ENCODE data around the gene NCBP1. TPM values are rescaled to one million over a fixed set of nuclear protein-coding genes. Genes with fewer than 3 reads are reported as not detected.

Gene NCBP1
- polyA plus RNA-seq, 1 of the 3 experiments (the other 2 are of a cell fraction) = 11.3 TPM

- no peaks in the 10 kb centered on the region for H4K20me1 ChIP-seq (ENCODE audit: insufficient read depth)
- 94% methylated on average over 5 of the region's 5 CpGs for WGBS (ENCODE audit: low lambda C conversion rate)
- no peaks in the 10 kb centered on the region for H3K27me3 ChIP-seq (ENCODE audit: insufficient read depth)
- no peaks in the 10 kb centered on the region for H3K9me3 ChIP-seq
- H3K27ac ChIP-seq (ENCODE audit: low read depth in 2 of 2, low read length in 1 of 2) = no peak overlapping the region
- DNase-seq = no peak
- H2AFZ ChIP-seq (ENCODE audit: low read depth) = no peak overlapping the region
- no peak overlapping the region for H3K4me3 ChIP-seq (ENCODE audit: low read depth in 2 of 2, low read length in 1 of 2)
- peaks cover 63% of the 10 kb centered on the region for H3K79me2 ChIP-seq (ENCODE audit: insufficient read depth)
- no peaks in the 10 kb centered on the region for H3K9me2 ChIP-seq
- CTCF ChIA-PET = interaction anchor here (0.9 to 6.6 kb wide), 3 partner anchors 12 to 159 kb away, joined by 3 to 41 read pairs (median 9); no protein-coding TSS in a partner anchor
- H3K36me3 ChIP-seq (replicated peaks in 1 of 2; ENCODE audit: control insufficient read depth in 1 of 2, insufficient read depth in 2 of 2, low read length in 1 of 2) = peaks cover 19 to 37% of the 10 kb centered on the region in 2 experiments
- peaks cover 5 to 7% of the 10 kb centered on the region in 2 experiments; a peak in 2 of 4 replicates for H3K4me1 ChIP-seq (ENCODE audit: control insufficient read depth in 1 of 2, insufficient read depth in 2 of 2, low read depth in 1 of 2, low read length in 1 of 2)
- no peak overlapping the region for H3K4me2 ChIP-seq
- H3K9ac ChIP-seq = no peak overlapping the region
- POLR2A ChIA-PET = no interaction called here
- TF ChIP-seq MEF2A (IDR thresholded peaks at IDR 0.05; ENCODE audit: borderline replicate concordance, low read depth) = no peak
- TF ChIP-seq SIN3A (IDR thresholded peaks at IDR 0.05; ENCODE audit: borderline replicate concordance, low read depth, low read length) = no peak
- TF ChIP-seq RFX5 (IDR thresholded peaks at IDR 0.05; ENCODE audit: low read length) = no peak
- TF ChIP-seq EZH2phosphoT487 (IDR thresholded peaks at IDR 0.05; ENCODE audit: borderline replicate concordance, low read depth) = no peak
- no peak for TF ChIP-seq USF2 (IDR thresholded peaks at IDR 0.05; ENCODE audit: borderline replicate concordance, low read depth, low read length)
- no peak for TF ChIP-seq YY1 (IDR thresholded peaks at IDR 0.05; ENCODE audit: low read depth)
- TF ChIP-seq EP300 (IDR thresholded peaks at IDR 0.05; ENCODE audit: borderline replicate concordance in 1 of 2, low read depth in 1 of 2, low read length in 1 of 2) = no peak
- H3F3A ChIP-seq (replicated peaks; ENCODE audit: insufficient read depth) = peaks cover 9% of the 10 kb centered on the region
Measured at GRCh38 chr9:97627624-97628023, 6.0 kb upstream of the NCBP1 start.

- no peak for DNase-seq
- ChIA-PET POLR2A (no interaction called here), CTCF (interaction anchor here (1.0 to 6.6 kb wide), 4 partner anchors 10 to 160 kb away, joined by 3 to 41 read pairs (median 8); no protein-coding TSS in a partner anchor)
- Histone ChIP-seq H3K27ac (ENCODE audit: low read depth in 2 of 2, low read length in 1 of 2) (no peak overlapping the region), H3K9me2 (no peaks in the 10 kb centered on the region), H3K27me3 (ENCODE audit: insufficient read depth) (no peaks in the 10 kb centered on the region), H2AFZ (ENCODE audit: low read depth) (no peak overlapping the region), H3K4me3 (ENCODE audit: low read depth in 2 of 2, low read length in 1 of 2) (no peak overlapping the region), H3K36me3 (replicated peaks in 1 of 2; ENCODE audit: control insufficient read depth in 1 of 2, insufficient read depth in 2 of 2, low read length in 1 of 2) (peaks cover 11 to 37% of the 10 kb centered on the region in 2 experiments), H3K79me2 (ENCODE audit: insufficient read depth) (peaks cover 63% of the 10 kb centered on the region), H3K9ac (no peak overlapping the region), H3K9me3 (no peaks in the 10 kb centered on the region), H3K4me2 (no peak overlapping the region), H3F3A (replicated peaks; ENCODE audit: insufficient read depth) (peaks cover 12% of the 10 kb centered on the region), H4K20me1 (ENCODE audit: insufficient read depth) (no peaks in the 10 kb centered on the region), H3K4me1 (ENCODE audit: control insufficient read depth in 1 of 2, insufficient read depth in 2 of 2, low read depth in 1 of 2, low read length in 1 of 2) (peaks cover 5 to 7% of the 10 kb centered on the region in 2 experiments; a peak in 2 of 4 replicates)
- TF ChIP-seq POLR2AphosphoS5 (IDR thresholded peaks at IDR 0.05; ENCODE audit: low read depth, low read length) = no peak
- 95% methylated on average over 3 of the region's 3 CpGs for WGBS (ENCODE audit: low lambda C conversion rate)
Measured at GRCh38 chr9:97628668-97629067, 5.0 kb upstream of the NCBP1 start.

- H2AFZ ChIP-seq (ENCODE audit: low read depth) = no peak overlapping the region
- H3K4me1 ChIP-seq (ENCODE audit: control insufficient read depth in 1 of 2, insufficient read depth in 2 of 2, low read depth in 1 of 2, low read length in 1 of 2) = peaks cover 5 to 7% of the 10 kb centered on the region in 2 experiments; a peak in 2 of 4 replicates
- H3K4me3 ChIP-seq (ENCODE audit: low read depth in 2 of 2, low read length in 1 of 2) = no peak overlapping the region
- H3K9ac ChIP-seq = no peak overlapping the region
- ChIA-PET CTCF (interaction anchor here (1.2 to 6.6 kb wide), 3 partner anchors 14 to 161 kb away, joined by 3 to 41 read pairs (median 6); no protein-coding TSS in a partner anchor), POLR2A (no interaction called here)
- H4K20me1 ChIP-seq (ENCODE audit: insufficient read depth) = no peaks in the 10 kb centered on the region
- H3K27ac ChIP-seq (ENCODE audit: low read depth in 2 of 2, low read length in 1 of 2) = no peak overlapping the region
- peaks cover 68% of the 10 kb centered on the region for H3K79me2 ChIP-seq (ENCODE audit: insufficient read depth)
- peaks cover 10 to 35% of the 10 kb centered on the region in 2 experiments for H3K36me3 ChIP-seq (replicated peaks in 1 of 2; ENCODE audit: control insufficient read depth in 1 of 2, insufficient read depth in 2 of 2, low read length in 1 of 2)
- no peaks in the 10 kb centered on the region for H3K27me3 ChIP-seq (ENCODE audit: insufficient read depth)
- DNase-seq = no peak
- H3F3A ChIP-seq (replicated peaks; ENCODE audit: insufficient read depth) = peaks cover 16% of the 10 kb centered on the region
- H3K4me2 ChIP-seq = no peak overlapping the region
- H3K9me2 ChIP-seq = no peaks in the 10 kb centered on the region
- H3K9me3 ChIP-seq = no peaks in the 10 kb centered on the region
- TF ChIP-seq NFIC (IDR thresholded peaks at IDR 0.05; ENCODE audit: borderline replicate concordance) (no peak), SIN3A (IDR thresholded peaks at IDR 0.05; ENCODE audit: borderline replicate concordance, low read depth, low read length) (no peak), CTCF (IDR thresholded peaks at IDR 0.05) (no peak), ZBTB33 (IDR thresholded peaks at IDR 0.05; ENCODE audit: borderline replicate concordance, low read depth) (no peak), EZH2phosphoT487 (IDR thresholded peaks at IDR 0.05; ENCODE audit: borderline replicate concordance, low read depth) (no peak), TEAD4 (IDR thresholded peaks at IDR 0.05; ENCODE audit: borderline replicate concordance, insufficient read depth) (no peak), NRF1 (IDR thresholded peaks at IDR 0.05; ENCODE audit: low read depth, low read length) (no peak), USF1 (IDR thresholded peaks at IDR 0.05; ENCODE audit: borderline replicate concordance, low read depth) (no peak), YY1 (IDR thresholded peaks at IDR 0.05; ENCODE audit: low read depth) (no peak)
Measured at GRCh38 chr9:97629156-97629555, 4.5 kb upstream of the NCBP1 start.

Measured in SK-N-SH (cell line).